Nucleus accumbens (tissue), 56 donors: ENCODE measurements around the gene ROR2.
"Not testable (repeated sequence)": the region's sequence is repeated elsewhere in the genome, so short reads cannot be mapped to it uniquely, and the experiment has no call there.

Experiments used
- DNase-seq, 56 donors: peaks; one replicate each; lab custom pipeline; 2025; lab: John Stamatoyannopoulos, UW

ROR2 gene

DNA sequence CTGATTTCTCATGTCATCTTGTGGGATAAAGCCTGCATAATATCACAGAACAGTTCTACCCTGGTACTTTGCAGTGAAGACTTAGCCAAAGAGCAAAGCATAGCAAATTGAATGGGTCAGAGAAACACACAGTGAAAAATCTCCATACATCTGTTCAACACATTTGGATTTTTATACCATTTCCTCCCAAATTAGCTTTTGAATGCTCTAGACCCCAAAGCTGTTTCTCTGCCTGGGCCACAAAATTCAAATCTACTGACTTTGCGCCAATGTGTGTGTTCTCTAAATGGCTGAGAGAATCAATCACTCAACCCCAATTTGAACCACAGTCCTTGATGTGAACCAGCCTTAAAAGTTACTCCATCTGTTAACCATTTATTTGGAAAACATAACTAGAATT lies 289.5 kb downstream of the ROR2 start:
- no peak for DNase-seq

DNA sequence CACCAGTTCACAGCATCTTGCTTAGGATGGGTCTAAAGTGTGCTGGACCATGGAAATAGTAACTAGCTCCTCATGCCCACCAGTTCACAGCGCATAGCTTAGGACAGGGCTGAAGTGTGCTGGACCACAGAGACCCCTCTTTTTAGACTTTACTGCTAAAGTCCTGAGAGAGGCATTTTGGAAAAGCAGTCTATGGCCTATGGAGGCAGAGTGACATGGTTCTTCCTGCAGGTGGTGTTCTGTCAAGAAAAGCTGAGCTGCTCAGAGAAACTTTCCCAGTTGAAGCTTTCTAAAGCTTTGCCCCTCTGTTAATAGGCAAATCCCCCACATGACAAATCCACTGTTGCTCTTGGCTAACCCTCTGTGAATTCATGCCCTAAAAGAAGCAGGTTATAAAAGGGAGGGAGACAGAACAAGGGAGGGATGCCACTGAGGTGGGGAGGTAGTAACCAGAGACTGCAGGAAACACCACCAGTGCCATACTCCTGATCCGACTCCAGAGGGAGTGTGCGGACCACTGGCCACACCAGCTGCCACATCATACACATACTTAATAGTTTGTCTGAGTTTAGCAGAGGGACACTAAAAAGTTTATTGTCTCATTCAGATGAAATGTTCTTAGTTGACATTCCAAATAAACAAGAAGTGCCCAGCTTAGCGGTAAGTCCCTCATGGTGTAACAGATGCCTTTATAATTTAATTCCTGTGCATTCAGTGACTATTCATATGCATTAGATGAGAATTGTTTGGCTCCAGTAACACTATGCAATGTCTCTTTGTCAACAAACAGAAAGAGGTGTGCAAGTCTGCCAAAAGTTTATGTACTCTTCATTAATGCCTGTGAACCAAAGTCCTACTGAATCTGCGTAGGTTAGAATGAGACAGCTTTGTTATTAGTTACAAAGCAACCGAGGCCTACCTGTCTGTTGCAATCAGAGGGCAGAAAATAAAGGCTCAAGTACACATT lies 290.2 kb downstream of the ROR2 start:
- no peak for DNase-seq

DNA sequence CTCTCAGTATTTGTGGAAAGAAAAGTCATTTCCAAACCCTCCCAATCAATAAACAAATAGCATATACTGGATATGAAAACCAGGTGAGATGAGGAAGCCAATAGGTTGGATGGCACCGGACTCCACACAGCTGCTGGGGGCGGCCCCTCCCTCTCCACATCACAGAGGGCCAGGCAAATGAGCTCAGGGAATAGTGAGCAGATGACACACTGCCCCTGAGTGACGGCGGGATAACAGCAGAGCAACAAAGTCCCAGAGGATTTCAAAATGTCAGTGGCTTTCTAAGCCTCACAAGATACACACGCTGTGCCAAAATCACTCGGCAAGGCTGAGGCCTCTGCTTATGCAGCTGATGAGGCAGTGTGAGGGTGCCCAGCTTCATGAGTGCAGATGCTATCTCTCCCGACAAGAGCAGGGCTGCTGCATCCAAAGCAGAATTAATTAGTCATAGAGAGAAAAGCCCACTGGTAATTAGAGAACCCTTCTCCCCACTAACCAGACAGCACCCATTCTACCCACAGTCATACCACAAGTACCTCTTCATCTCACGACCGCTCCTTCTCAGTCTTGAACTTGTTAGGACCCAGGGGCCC lies 291.4 kb downstream of the ROR2 start:
- no peak for DNase-seq

DNA sequence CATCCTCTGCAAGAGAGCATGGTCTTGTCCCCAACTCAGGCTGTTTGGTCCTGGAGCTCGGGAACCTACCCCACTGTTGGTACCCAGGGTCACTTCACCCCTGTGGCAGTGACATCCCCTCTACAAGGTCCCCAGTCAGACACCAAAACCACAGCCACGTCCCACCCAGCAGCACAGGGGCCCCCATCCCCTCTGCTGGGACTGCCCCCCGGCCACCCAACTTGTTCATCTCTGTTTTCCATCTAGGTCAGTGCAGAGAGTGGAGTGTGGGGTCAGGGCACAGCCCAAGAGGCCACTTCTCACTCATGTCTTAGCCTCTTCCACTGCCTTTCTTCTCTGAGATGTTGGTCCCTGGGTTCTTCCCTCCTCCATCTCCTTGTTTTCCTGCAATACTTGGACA lies 292.5 kb downstream of the ROR2 start:
- DNase-seq, result no peak

DNA sequence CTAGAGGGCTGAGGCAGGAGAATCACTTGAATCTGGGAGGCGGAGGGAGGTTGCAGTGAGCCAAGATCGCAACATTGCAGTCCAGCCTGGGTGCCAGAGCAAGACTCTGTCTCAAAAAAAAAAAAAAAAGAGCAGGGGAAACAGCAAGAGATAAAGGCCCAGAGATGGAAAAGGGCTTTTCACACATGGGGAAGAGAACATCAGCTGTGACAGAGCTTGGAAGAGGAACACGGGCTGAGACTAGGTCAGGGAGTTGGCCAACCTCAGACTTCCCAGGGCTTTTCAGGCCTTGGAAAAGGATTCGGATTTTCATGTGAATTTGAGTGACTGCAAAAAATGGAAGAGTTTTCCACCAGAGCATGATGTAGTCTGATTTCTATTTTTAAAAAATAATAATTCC lies 294.4 kb downstream of the ROR2 start:
- no peak for DNase-seq

DNA sequence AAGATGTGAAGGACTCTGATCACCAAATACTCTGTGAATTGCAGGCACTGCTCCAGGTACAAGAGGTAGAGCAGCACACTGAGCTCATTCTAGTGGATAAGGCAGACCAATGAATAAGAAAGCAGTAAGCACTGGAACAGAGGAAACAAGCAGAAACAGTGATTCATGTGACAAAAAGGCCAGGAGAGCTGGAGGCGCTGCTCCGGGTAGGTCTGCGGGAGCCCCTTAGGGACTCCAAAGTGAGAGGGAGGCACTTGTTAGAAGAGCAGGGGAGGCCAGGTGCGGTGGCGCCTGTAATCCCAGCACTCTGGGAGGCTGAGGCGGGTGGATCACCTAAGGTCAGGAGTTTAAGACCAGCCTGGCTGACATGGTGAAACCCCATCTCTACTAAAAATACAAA lies 294.8 kb downstream of the ROR2 start:
- no peak for DNase-seq

DNA sequence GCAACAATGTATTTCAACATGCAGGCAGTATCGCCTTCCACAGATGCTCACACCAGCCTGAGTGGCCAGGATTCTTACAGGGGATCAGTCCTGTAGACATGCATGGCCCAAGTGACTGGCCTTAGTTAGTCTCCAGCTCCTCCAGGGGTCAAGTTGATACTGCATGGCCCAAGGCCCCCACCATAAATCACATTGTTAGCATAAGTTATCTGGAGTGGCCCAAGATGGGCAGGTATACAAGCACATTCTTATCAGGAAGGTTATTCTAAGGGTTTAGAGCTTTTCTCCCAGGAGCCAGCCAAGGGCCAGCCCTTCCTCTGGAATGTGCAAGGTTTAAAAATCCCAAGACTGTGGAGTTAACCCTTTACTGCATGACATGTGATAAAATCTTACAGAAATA lies 295.5 kb downstream of the ROR2 start:
- no peak for DNase-seq

DNA sequence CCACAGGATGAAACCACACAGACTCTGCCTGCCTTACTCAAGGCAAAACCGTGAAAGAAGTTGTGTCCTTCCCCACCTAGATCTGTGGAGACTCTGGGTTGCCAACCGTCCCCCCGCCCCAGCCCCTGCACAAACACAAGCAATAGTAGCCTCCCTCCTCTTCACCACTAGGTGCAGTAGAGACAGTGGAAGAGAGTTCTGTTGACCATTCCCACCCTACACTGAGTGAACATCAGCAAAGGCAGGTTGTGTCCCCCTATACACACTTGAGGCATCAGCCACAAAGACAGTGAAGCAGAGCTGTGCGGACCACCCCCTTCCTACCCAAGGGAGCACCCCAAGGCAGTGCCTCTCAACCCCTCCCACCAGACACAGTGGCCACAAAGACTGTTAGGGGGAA lies 302.7 kb downstream of the ROR2 start:
- no peak for DNase-seq

DNA sequence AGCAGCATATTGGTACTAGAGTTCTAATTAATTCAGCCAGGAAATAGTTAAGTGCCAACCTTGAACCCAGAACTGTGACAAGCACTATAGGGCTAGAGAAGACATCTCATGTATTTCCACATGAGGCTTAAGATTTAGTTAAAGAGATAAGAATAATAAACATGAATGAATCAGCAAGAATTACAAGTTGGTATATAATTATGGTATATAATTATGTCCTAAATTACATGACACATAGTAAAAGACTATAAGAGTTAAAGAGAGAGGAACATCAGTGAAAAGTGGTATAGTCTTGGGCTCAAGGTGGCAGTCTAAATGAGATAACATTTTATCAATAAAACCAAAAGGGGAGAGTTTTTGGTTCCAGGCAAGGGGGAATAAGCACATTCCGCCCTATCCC lies 303.3 kb downstream of the ROR2 start:
- no peak for DNase-seq

DNA sequence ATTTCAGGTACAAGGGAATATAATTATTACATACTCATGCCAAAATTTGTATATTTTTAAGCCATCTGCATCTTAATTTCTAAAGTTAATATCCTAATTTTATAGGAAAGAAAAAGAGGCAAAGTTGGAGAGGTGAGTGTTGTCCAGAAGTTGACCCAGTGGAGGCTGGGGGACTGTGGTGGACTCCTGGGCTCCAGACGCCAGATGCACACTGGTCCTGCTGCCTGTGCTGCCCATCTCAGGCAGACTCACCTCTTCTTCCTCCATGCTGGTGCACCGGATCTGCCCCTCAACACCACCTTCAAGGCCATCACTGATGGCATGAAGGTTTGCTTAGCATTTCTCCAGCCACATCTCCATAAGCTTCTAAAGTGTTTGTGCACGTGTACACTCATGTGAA lies 305.6 kb downstream of the ROR2 start:
- DNase-seq, result no peak

DNA sequence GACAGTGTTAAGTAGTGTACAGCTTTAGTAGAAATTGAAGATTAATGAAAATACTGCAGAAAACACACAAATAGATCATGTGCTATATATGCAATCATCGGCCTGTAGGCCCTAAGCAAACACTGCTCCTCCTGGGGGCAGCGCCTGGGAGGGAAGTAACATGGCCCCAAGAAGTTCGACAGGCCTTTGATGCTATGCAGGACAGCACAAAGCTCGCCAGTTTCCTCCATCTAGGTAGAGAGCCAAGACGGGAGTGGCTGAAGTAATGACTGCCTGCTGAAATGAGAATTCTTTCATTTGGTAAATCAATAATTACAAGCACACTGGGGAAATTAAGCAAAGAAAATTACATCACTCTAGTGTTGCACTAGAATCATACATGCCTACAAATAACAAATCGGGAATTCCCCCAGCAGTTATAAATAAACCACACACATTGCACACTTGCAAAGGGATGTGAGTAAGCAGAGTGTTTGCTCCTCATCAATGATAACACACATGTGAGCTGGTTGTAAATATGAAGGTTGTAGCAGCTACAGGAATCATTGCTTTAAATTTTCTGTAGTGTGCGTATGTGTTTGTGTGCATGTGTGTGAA lies 306.4 kb downstream of the ROR2 start:
- DNase-seq, result no peak

DNA sequence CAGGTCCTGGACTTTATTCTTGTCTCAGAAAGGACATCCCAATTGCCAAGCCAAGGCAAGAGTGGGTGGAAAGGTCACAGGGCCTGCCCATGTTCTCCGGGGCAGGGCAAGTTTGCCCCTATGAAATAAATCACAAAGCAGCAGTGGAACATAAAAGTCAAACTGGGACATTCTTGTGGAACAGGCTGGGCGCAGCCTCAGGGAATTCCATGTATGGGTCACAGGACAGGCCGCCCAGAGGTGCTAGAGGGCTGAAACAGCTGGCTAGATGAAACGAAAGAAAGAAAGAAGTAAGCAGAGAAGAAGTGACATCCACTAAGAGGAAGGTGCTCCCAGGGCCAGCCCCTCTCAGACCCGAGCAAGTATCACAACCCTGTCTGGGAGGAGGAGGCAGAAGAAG lies 307.3 kb downstream of the ROR2 start:
- no peak for DNase-seq

DNA sequence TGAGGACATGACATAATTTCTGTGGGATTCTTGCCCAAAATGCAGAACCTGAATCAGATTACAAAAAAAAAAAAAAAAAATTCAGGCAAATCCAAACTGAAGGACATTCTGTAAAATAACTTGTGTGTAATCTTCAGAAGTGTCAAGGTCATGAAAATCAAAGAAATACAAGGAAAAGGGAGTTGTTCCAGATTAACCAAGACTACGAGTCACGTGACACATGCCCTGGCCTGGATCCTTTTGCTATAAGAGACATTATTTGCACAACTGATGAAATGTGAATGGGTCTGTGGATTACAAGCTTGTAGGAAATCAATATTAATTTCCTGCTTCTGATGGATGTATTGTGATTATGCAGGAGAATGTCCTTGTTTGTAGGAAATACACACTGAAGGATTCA lies 309.6 kb downstream of the ROR2 start:
- no peak for DNase-seq

DNA sequence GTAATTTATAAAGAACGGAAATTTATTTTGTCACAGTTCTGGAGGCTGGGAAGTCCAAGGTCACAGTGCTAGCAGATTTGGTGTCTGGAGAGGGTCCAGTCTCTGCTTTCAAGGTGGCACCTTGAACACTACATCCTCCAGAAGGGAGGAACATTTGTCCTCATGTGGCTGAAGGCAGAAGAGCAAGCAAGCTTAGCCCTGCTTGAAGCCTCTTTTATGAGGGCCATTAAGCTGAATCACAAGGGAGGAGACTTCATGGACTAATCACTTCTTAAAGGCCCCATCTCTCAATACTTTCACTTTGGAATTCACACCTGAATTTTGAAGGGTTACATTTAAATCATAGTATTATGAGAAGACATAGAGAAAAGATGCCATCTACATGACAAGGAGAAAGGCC lies 311.0 kb downstream of the ROR2 start:
- no peak for DNase-seq

DNA sequence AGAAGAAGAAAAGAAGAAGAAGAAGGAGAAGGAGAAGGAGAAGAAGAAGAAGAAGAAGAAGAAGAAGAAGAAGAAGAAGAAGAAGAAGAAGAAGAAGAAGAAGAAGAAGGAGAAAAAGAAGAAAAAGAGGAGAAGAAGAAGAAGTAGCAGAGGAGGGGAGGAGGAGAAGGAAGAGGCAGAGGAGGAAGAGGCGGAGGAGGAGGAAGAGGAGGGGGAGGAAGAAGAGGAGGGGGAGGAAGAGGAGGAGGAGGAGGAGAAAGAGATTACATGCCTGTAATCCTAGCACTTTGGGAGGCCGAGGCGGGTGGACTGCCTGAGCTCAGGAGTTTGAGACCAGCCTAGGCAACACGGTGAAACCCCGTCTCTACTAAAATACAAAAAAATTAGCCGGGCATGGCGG lies 315.2 kb downstream of the ROR2 start:
- DNase-seq, result not testable (repeated sequence)

DNA sequence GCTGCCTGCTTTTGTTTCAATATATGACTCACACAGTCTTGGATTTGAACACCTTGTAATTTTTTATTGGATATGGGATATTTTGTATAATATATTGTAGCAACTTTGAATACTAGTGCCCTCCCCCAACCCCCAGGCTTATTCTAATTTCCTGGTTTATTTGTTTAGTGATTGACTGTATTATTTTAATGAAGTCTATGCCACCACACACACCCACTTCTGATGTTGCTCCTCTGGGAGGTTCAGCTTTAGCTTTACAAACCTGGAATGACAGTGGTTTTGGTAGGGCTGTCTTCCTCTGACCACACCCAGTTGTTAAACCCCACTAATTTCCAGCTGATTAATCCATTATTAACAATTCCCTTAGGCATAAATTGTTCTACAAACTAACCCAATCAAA lies 320.3 kb downstream of the ROR2 start:
- DNase-seq, result no peak

DNA sequence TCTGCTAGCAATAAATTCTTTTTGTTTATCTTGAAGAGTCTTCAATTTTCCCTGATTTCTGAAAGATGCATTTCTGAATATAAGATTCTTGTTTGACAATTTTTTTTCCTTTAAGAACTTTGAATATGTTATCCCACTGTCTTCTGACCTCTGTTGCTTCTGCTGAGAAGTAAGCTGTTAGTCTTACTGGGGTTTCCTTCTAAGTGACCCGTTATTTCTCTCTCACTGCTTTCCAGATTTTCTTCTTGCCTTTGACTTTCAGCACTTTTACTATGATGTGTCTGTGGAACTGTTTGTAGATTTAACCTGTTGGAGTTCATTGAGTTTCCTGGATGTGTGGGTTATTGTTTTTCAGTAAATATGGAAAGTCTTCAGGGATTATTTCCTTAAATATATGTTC lies 321.1 kb downstream of the ROR2 start:
- no peak for DNase-seq

DNA sequence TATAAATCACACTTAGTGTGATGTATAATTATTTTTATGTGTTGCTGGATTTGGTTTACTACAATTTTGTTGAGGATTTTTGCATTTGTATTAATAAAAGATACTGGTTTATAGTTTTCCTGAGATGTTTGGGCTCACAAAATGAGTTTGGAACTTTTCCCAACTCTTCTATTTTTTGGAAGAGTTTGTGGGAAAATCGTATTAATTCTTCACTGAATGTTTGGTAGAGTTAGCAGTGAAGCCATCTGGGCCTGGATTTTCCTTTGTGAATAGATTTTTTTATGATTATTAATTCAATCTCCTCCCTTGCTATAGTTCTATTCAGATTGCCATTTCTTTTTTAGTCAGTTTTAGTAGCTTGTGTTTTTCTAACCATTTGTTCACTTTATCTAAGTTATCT lies 324.7 kb downstream of the ROR2 start:
- DNase-seq, result no peak

DNA sequence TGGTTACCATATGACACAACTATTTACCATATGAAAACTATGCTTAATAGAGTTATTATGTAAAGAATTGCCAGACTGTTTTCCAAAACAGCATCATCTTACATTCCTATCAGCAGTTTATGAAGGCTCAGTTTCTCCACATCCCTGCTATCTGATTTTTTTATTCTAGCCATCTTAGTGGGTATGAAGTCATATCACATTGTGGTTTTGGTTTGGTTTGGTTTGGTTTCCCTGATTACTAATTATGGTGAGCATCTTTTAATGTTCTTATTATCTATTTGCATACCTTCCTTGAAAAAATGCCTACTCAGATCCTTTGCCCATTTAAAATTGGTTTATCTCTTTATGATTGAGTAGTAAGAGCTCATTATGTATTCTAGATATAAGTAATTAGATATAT lies 327.0 kb downstream of the ROR2 start:
- DNase-seq, result no peak

DNA sequence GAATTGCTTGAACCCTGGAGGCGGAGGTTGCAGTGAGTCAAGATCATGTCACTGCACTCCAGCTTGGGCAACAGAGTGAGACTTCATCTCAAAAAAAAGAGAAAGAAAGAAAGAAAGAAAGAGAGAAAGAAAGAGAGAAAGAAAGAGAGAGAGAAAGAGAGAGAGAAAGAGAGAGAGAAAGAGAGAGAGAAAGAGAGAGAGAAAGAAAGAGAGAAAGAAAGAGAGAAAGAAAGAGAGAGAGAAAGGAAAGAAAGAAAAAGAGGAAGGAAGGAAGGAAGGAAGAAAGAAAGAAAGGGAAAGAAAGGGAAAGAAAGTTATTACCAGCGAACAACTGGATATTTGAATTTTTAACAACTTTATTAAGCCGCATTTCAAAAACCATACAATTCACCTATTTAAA lies 327.9 kb downstream of the ROR2 start:
- not testable (repeated sequence) for DNase-seq

DNA sequence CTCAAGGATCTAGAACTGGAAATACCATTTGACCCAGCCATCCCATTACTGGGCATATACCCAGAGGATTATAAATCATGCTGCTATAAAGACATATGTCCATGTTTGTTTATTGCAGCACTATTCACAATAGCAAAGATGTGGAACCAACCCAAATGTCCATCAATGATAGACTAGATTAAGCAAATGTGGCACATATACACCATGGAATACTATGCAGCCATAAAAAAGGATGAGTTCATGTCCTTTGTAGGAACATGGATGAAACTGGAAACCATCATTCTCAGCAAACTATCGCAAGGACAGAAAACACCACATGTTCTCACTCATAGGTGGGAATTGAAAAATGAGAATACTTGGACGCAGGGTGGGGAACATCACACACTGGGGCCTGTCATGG lies 336.0 kb downstream of the ROR2 start:
- DNase-seq, result not testable (repeated sequence)

DNA sequence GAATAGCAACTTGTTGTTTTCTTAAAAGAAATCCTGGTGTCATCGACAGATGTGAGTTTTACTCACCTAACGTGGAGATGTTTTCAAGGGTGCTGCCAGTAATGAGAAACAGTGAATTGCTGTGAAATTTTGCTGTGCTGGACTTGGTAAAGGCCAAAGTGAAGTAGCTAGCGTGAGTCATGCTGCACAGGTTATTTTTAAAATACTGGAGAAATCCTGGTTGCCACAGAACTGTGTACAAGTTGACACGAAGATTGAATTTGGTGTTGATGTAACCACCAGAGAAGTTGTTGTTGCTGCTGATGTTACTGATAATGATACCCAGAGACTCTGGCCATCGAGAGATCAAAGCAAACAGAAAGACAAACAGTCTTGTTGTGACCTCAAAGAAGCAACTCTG lies 338.4 kb downstream of the ROR2 start:
- no peak for DNase-seq
